Measurements from ENCODE around the gene RERE. TPM values are rescaled to one million over a fixed set of nuclear protein-coding genes. Genes with fewer than 3 reads are reported as not detected.

The RERE gene
- total RNA-seq, 1 donor from 2014 or later: 124 TPM

DNA sequence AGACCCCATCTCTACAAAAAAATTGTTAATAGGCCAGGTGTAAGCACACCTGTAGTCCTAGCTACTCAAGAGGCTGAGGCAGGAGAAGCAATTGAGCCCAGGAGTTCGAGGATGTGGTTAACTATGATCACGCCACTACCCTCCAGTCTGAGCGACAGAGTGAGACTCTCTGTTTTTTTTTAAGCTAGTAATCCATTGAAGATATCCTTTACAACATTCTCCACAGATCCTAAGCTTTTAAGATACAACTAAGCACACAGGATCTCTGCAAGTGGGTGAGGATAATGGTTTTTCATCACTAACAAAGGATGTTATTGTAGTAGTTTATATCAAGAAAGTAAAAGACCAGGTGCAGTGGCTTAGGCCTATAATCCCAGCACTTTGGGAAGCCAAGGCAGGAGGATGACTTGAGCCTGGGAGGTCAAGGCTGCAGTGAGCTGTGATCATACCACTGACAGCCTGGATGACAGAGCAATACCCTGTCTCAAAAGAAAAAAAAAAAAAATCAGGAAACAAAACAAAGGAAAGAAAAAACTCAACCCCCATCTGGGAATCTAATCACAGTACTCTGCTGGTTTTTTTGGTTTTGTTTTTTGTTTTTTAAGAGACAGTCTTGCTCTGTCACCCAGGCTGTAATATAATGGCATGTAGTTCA is 166.1 kb downstream of the RERE start:
- TF ChIP-seq EZH2 (IDR thresholded peaks at IDR 0.05; ENCODE audit: insufficient read depth, low read length) (no peak), CTCF (IDR thresholded peaks at IDR 0.05; ENCODE audit: insufficient read depth, low read depth, low read length) (no peak)
- H3K27me3 Mint-ChIP-seq (ENCODE audit: low read depth, unreplicated experiment): no peaks in the 10 kb centered on the region
- no peak overlapping the region for H3K4me2 ChIP-seq (ENCODE audit: low read length)
- H3K9me3 ChIP-seq (ENCODE audit: insufficient read depth, low read depth, low read length): no peaks in the 10 kb centered on the region
- H3K9ac ChIP-seq (ENCODE audit: low read length): no peak overlapping the region
- peak overlapping the region; percentile 72 for H3K27ac Mint-ChIP-seq (ENCODE audit: unreplicated experiment)
- peaks cover 47% of the 10 kb centered on the region for H4K20me1 ChIP-seq (ENCODE audit: insufficient read depth, low read length)
- no peak overlapping the region for H2AFZ ChIP-seq (ENCODE audit: low read depth, low read length)
- no peak overlapping the region for H3K4me3 ChIP-seq (ENCODE audit: insufficient read depth, low read depth, low read length)
- no peak for FAIRE-seq
- H3K36me3 Mint-ChIP-seq (ENCODE audit: low read depth, unreplicated experiment): peaks cover 7% of the 10 kb centered on the region
- H3K27me3 ChIP-seq (ENCODE audit: insufficient read depth, low read length): no peaks in the 10 kb centered on the region
- no peaks in the 10 kb centered on the region for H3K9me3 Mint-ChIP-seq (ENCODE audit: unreplicated experiment)
- H3K4me1 ChIP-seq (ENCODE audit: insufficient read depth, low read length): peaks cover 14% of the 10 kb centered on the region
- no peaks in the 10 kb centered on the region for H3K36me3 ChIP-seq (ENCODE audit: insufficient read depth, low read length)
- peaks cover 43% of the 10 kb centered on the region for H3K4me1 Mint-ChIP-seq (ENCODE audit: low read depth, unreplicated experiment)
- peaks cover 18% of the 10 kb centered on the region for H3K79me2 ChIP-seq (ENCODE audit: insufficient read depth, low read length)
- no peak overlapping the region for H3K27ac ChIP-seq (ENCODE audit: low read depth, low read length)
- H3K4me3 Mint-ChIP-seq (ENCODE audit: unreplicated experiment): peak overlapping the region; percentile 14
- DNase-seq (ENCODE audit: low read depth): no peak

DNA sequence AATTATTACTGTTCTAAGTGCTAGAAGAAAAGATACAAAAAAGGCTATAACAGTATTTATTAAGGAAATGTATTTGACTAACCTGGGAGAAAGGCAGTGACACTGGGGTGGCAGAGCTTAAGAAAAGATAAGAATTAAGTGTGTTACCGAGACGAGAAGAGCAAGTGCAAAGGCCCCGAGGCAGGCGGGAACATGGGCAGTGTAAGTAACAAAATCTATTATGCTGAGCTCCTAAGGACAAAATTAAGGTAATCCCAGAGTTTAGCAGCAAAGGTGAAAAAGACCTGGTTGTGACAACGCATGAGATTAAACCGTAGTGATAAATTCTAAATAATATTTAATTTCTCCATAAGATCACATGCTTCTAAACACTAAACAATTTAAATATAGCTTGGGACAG is 167.6 kb downstream of the RERE start:
- H3K4me3 ChIP-seq (ENCODE audit: insufficient read depth, low read depth, low read length): no peak overlapping the region
- Mint-ChIP-seq H3K4me1 (ENCODE audit: low read depth, unreplicated experiment) (peaks cover 44% of the 10 kb centered on the region), H3K27ac (ENCODE audit: unreplicated experiment) (no peak overlapping the region), H3K4me3 (ENCODE audit: unreplicated experiment) (no peak overlapping the region), H3K9me3 (ENCODE audit: unreplicated experiment) (no peaks in the 10 kb centered on the region), H3K27me3 (ENCODE audit: low read depth, unreplicated experiment) (no peaks in the 10 kb centered on the region), H3K36me3 (ENCODE audit: low read depth, unreplicated experiment) (no peaks in the 10 kb centered on the region)
- FAIRE-seq (no peak), DNase-seq (ENCODE audit: low read depth) (no peak)
- H3K79me2 ChIP-seq (ENCODE audit: insufficient read depth, low read length): peaks cover 21% of the 10 kb centered on the region
- no peak overlapping the region for H3K27ac ChIP-seq (ENCODE audit: low read depth, low read length)
- peaks cover 14% of the 10 kb centered on the region for H3K4me1 ChIP-seq (ENCODE audit: insufficient read depth, low read length)
- peaks cover 62% of the 10 kb centered on the region for H4K20me1 ChIP-seq (ENCODE audit: insufficient read depth, low read length)
- H3K36me3 ChIP-seq (ENCODE audit: insufficient read depth, low read length): no peaks in the 10 kb centered on the region
- H2AFZ ChIP-seq (ENCODE audit: low read depth, low read length): no peak overlapping the region
- no peaks in the 10 kb centered on the region for H3K9me3 ChIP-seq (ENCODE audit: insufficient read depth, low read depth, low read length)
- H3K4me2 ChIP-seq (ENCODE audit: low read length): no peak overlapping the region
- H3K27me3 ChIP-seq (ENCODE audit: insufficient read depth, low read length): no peaks in the 10 kb centered on the region
- no peak overlapping the region for H3K9ac ChIP-seq (ENCODE audit: low read length)
- no peak for TF ChIP-seq CTCF (IDR thresholded peaks at IDR 0.05; ENCODE audit: insufficient read depth, low read depth, low read length)
- no peak for TF ChIP-seq EZH2 (IDR thresholded peaks at IDR 0.05; ENCODE audit: insufficient read depth, low read length)

DNA sequence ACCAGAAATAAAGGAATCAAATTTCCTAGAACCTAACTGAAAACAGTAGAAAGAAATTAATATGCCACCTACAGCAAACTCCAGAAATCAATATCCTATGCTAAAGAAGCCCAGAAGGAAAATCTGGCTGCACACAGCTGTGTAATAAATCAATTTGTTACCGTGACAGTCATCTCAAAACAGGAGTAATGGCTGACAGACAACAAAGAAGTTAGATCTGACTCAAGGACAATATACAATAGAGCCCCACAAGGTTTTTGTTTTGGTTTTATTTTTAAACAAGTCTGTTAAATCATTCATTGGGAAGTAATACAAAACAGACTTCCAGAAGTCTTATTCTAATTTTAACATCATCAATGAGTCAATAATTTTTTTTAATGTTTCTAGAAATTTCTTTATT is 168.4 kb downstream of the RERE start:
- Mint-ChIP-seq H3K36me3 (ENCODE audit: low read depth, unreplicated experiment) (peaks cover 2% of the 10 kb centered on the region), H3K27ac (ENCODE audit: unreplicated experiment) (no peak overlapping the region), H3K4me1 (ENCODE audit: low read depth, unreplicated experiment) (peaks cover 44% of the 10 kb centered on the region), H3K9me3 (ENCODE audit: unreplicated experiment) (no peaks in the 10 kb centered on the region), H3K4me3 (ENCODE audit: unreplicated experiment) (no peak overlapping the region), H3K27me3 (ENCODE audit: low read depth, unreplicated experiment) (no peaks in the 10 kb centered on the region)
- Histone ChIP-seq H2AFZ (ENCODE audit: low read depth, low read length) (no peak overlapping the region), H4K20me1 (ENCODE audit: insufficient read depth, low read length) (peaks cover 70% of the 10 kb centered on the region), H3K9me3 (ENCODE audit: insufficient read depth, low read depth, low read length) (no peaks in the 10 kb centered on the region), H3K4me2 (ENCODE audit: low read length) (no peak overlapping the region), H3K4me1 (ENCODE audit: insufficient read depth, low read length) (peaks cover 14% of the 10 kb centered on the region), H3K79me2 (ENCODE audit: insufficient read depth, low read length) (peaks cover 25% of the 10 kb centered on the region), H3K4me3 (ENCODE audit: insufficient read depth, low read depth, low read length) (no peak overlapping the region), H3K27me3 (ENCODE audit: insufficient read depth, low read length) (no peaks in the 10 kb centered on the region), H3K9ac (ENCODE audit: low read length) (no peak overlapping the region), H3K27ac (ENCODE audit: low read depth, low read length) (no peak overlapping the region), H3K36me3 (ENCODE audit: insufficient read depth, low read length) (no peaks in the 10 kb centered on the region)
- TF ChIP-seq CTCF (IDR thresholded peaks at IDR 0.05; ENCODE audit: insufficient read depth, low read depth, low read length) (no peak), EZH2 (IDR thresholded peaks at IDR 0.05; ENCODE audit: insufficient read depth, low read length) (no peak)
- FAIRE-seq (no peak), DNase-seq (ENCODE audit: low read depth) (peak; percentile 57)
